Amygdala (tissue), 56 donors: ENCODE results near the gene CNTN5.
A peak's percentile ranks its signal among the peaks of the same experiment; 100 is the strongest.

Experiments
- DNase-seq, 56 donors: peaks; one replicate each; lab custom pipeline; 2025; lab: John Stamatoyannopoulos, UW

The CNTN5 gene

GRCh38 chr11:99370549-99371216 is 349.9 kb downstream of the CNTN5 start:
- peak in 28 of 56 donors; percentile 5 to 47 (median 23) for DNase-seq

- DNase-seq, result no peak
Observed at GRCh38 chr11:99371257-99371656, 350.5 kb downstream of the CNTN5 start.

- no peak for DNase-seq
Observed at GRCh38 chr11:99376463-99376862, 355.7 kb downstream of the CNTN5 start.

- no peak for DNase-seq
Observed at GRCh38 chr11:99383648-99384245, 363.0 kb downstream of the CNTN5 start.

- no peak for DNase-seq
Observed at GRCh38 chr11:99391245-99391644, 370.5 kb downstream of the CNTN5 start.

GRCh38 chr11:99406345-99406744 is 385.6 kb downstream of the CNTN5 start:
- DNase-seq, result no peak

GRCh38 chr11:99410636-99411035 is 389.9 kb downstream of the CNTN5 start:
- no peak for DNase-seq

- DNase-seq, result no peak
Observed at GRCh38 chr11:99418927-99419720, 398.4 kb downstream of the CNTN5 start.

GRCh38 chr11:99419991-99420390 is 399.2 kb downstream of the CNTN5 start:
- DNase-seq, result no peak

GRCh38 chr11:99422581-99423427 is 402.1 kb downstream of the CNTN5 start:
- DNase-seq, result no peak

GRCh38 chr11:99423428-99423983 is 402.8 kb downstream of the CNTN5 start:
- no peak for DNase-seq

GRCh38 chr11:99424313-99425084 is 403.8 kb downstream of the CNTN5 start:
- no peak for DNase-seq

- no peak for DNase-seq
Observed at GRCh38 chr11:99425596-99425995, 404.8 kb downstream of the CNTN5 start.

GRCh38 chr11:99432677-99433076 is 411.9 kb downstream of the CNTN5 start:
- no peak for DNase-seq

GRCh38 chr11:99443276-99443675 is 422.5 kb downstream of the CNTN5 start:
- DNase-seq, result no peak

- DNase-seq, result no peak
Observed at GRCh38 chr11:99446400-99446799, 425.7 kb downstream of the CNTN5 start.

GRCh38 chr11:99449345-99449744 is 428.6 kb downstream of the CNTN5 start:
- DNase-seq, result no peak

- DNase-seq, result no peak
Observed at GRCh38 chr11:99452075-99452474, 431.3 kb downstream of the CNTN5 start.

GRCh38 chr11:99461913-99462312 is 441.2 kb downstream of the CNTN5 start:
- no peak for DNase-seq

GRCh38 chr11:99464985-99465384 is 444.2 kb downstream of the CNTN5 start:
- no peak for DNase-seq
